Endodermal cell (in vitro differentiated cells): Measurements from ENCODE around the gene NFKB1. TPM values are rescaled to one million over a fixed set of nuclear protein-coding genes. Genes with fewer than 3 reads are reported as not detected.

Source experiments
- DNase-seq: peaks from one replicate; pipeline ENCODE4 v3.0.0-alpha.2; 2017
- H3K27ac ChIP-seq: 2 replicates; pipeline ENCODE4 v1.5.1; 2013; ENCODE audit warnings: mild to moderate bottlenecking, low read depth, low read length, moderate library complexity
- H3K27me3 ChIP-seq: 2 replicates; pipeline ENCODE4 v1.6.1; 2013; ENCODE audit warnings: mild to moderate bottlenecking, low read length, moderate library complexity; ENCODE audit not compliant: insufficient read depth, control insufficient read depth, poor library complexity, severe bottlenecking
- H3K36me3 ChIP-seq: 2 replicates; pipeline ENCODE4 v1.7.0; 2013; ENCODE audit warnings: mild to moderate bottlenecking, low read length, moderate library complexity; ENCODE audit not compliant: control insufficient read depth, insufficient read depth
- H3K4me1 ChIP-seq: one replicate; pipeline ENCODE4 v1.7.0; 2013; ENCODE audit warnings: low read length; ENCODE audit not compliant: control insufficient read depth, insufficient read depth
- H3K4me3 ChIP-seq: 2 replicates; pipeline ENCODE4 v1.5.1; 2013; ENCODE audit warnings: mild to moderate bottlenecking, low read length, moderate library complexity
- H3K9ac ChIP-seq: 2 replicates; pipeline ENCODE4 v1.6.1; 2013; ENCODE audit warnings: mild to moderate bottlenecking, low read length, moderate library complexity; ENCODE audit not compliant: poor library complexity, severe bottlenecking; ENCODE audit errors: extremely low read depth
- H3K9me3 ChIP-seq: 2 replicates; pipeline ENCODE4 v1.6.1; 2013; ENCODE audit warnings: mild to moderate bottlenecking, low read length, moderate library complexity; ENCODE audit not compliant: control insufficient read depth
- H3K27ac Mint-ChIP-seq: 2 replicates; pipeline ENCODE4 v1.8.0; 2020; ENCODE audit warnings: mixed read lengths
- H3K27me3 Mint-ChIP-seq: 2 replicates; pipeline ENCODE4 v1.8.0; 2021; ENCODE audit warnings: mild to moderate bottlenecking, mixed read lengths; ENCODE audit not compliant: insufficient read depth
- H3K36me3 Mint-ChIP-seq: 2 replicates; pipeline ENCODE4 v1.8.0; 2020; ENCODE audit warnings: low read depth, mixed read lengths
- H3K4me1 Mint-ChIP-seq: 2 replicates; pipeline ENCODE4 v1.8.0; 2020; ENCODE audit warnings: mixed read lengths
- H3K4me3 Mint-ChIP-seq: 2 replicates; pipeline ENCODE4 v1.8.0; 2020; ENCODE audit warnings: mild to moderate bottlenecking, moderate library complexity, mixed read lengths
- H3K9me3 Mint-ChIP-seq: 2 replicates; pipeline ENCODE4 v1.8.0; 2020; ENCODE audit warnings: mild to moderate bottlenecking, mixed read lengths
- CTCF ChIP-seq: fragments of 200-600 bp; sonication (generic); conservative IDR thresholded peaks from 2 replicates; pipeline ENCODE4 v1.5.0; 2021; ENCODE audit warnings: antibody characterized with exemption, mild to moderate bottlenecking
- WGBS, 2 experiments: methylation state at CpG; one replicate each; pipeline versions ENCODE4 v1.1.5 to v1.1.7; 2013; ENCODE audit warnings: missing lambda C conversion rate in 2 of 2, mixed read lengths in 1 of 2; ENCODE audit not compliant: insufficient coverage in 1 of 2, insufficient read length in 1 of 2; 5-methylcytosine and 5-hydroxymethylcytosine counted together
- total RNA-seq, 2 donors: library from RNA; stranded (reverse); fragmentation: NEBNext Ultra II Directional in 1 of 2; extraction: Animal tissue kit (Norgen Biotek cat#: 25700) in 1 of 2; gene quantifications; 2 replicates in 1 of 2; 3 replicates in 1 of 2; pipeline ENCODE4 v1.2.1, GENCODE V29; 2021

NFKB1 gene
- total RNA-seq, 2 donors from 2014 or later = 4.4 to 5.6 TPM

GRCh38 chr4:102531462-102531861 lies 30.3 kb downstream of the NFKB1 start:
- WGBS, 2 experiments = 100% methylated on average over 1 of the region's 1 CpG
- no peaks in the 10 kb centered on the region for H3K9me3 Mint-ChIP-seq

GRCh38 chr4:102533348-102533747 lies 32.2 kb downstream of the NFKB1 start:
- no peak overlapping the region for H3K27ac ChIP-seq
- H3K9me3 Mint-ChIP-seq = no peaks in the 10 kb centered on the region
- no peaks in the 10 kb centered on the region for H3K27me3 ChIP-seq
- H3K9me3 ChIP-seq = no peaks in the 10 kb centered on the region
- H3K4me1 Mint-ChIP-seq = peaks cover 1% of the 10 kb centered on the region
- 90% methylated on average over 2 of the region's 4 CpGs; no CpG with 5 or more reads in 1 of the 2 experiments for WGBS, 2 experiments
- no peak for DNase-seq
- H3K4me3 Mint-ChIP-seq = no peak overlapping the region
- no peak for TF ChIP-seq CTCF
- no peaks in the 10 kb centered on the region for H3K36me3 Mint-ChIP-seq
- H3K27me3 Mint-ChIP-seq = no peaks in the 10 kb centered on the region
- no peak overlapping the region for H3K4me3 ChIP-seq
- H3K9ac ChIP-seq = no peak overlapping the region
- no peak overlapping the region for H3K27ac Mint-ChIP-seq
- H3K4me1 ChIP-seq = no peaks in the 10 kb centered on the region
- no peaks in the 10 kb centered on the region for H3K36me3 ChIP-seq

More at GRCh38 chr4:102531462-102531861, 30.3 kb downstream of the NFKB1 start:
- no peak for TF ChIP-seq CTCF
- Mint-ChIP-seq H3K27me3 (no peaks in the 10 kb centered on the region), H3K4me3 (no peak overlapping the region), H3K27ac (no peak overlapping the region), H3K4me1 (peaks cover 6% of the 10 kb centered on the region), H3K36me3 (no peaks in the 10 kb centered on the region)
- H3K9me3 ChIP-seq = no peaks in the 10 kb centered on the region
- no peak overlapping the region for H3K9ac ChIP-seq
- H3K36me3 ChIP-seq = no peaks in the 10 kb centered on the region
- no peaks in the 10 kb centered on the region for H3K27me3 ChIP-seq
- no peak overlapping the region for H3K4me3 ChIP-seq
- DNase-seq = no peak
- H3K27ac ChIP-seq = no peak overlapping the region
- H3K4me1 ChIP-seq = no peaks in the 10 kb centered on the region

- Mint-ChIP-seq H3K27ac (no peak overlapping the region), H3K4me1 (no peaks in the 10 kb centered on the region), H3K9me3 (no peaks in the 10 kb centered on the region), H3K4me3 (no peak overlapping the region), H3K27me3 (no peaks in the 10 kb centered on the region), H3K36me3 (no peaks in the 10 kb centered on the region)
- no peak overlapping the region for H3K27ac ChIP-seq
- WGBS, 2 experiments = 94% methylated on average over 2 of the region's 2 CpGs; no CpG with 5 or more reads in 1 of the 2 experiments
- H3K36me3 ChIP-seq = no peaks in the 10 kb centered on the region
- no peak for TF ChIP-seq CTCF
- no peak for DNase-seq
- no peak overlapping the region for H3K4me3 ChIP-seq
- no peaks in the 10 kb centered on the region for H3K4me1 ChIP-seq
- no peaks in the 10 kb centered on the region for H3K9me3 ChIP-seq
- H3K9ac ChIP-seq = no peak overlapping the region
- no peaks in the 10 kb centered on the region for H3K27me3 ChIP-seq
These were observed 32.7 kb downstream of the NFKB1 start for GRCh38 chr4:102533904-102534303.
